ENCODE results near the gene SPPL3. TPM values are rescaled to one million over a fixed set of nuclear protein-coding genes. Genes with fewer than 3 reads are reported as not detected.
"Not testable (repeated sequence)": the region's sequence is repeated elsewhere in the genome, so short reads cannot be mapped to it uniquely, and the experiment has no call there.

Gene SPPL3
- 51.9 TPM for total RNA-seq
- polyA plus RNA-seq (ENCODE audit: insufficient read depth, low read depth, low replicate concordance): 23.8 TPM
- long read RNA-seq, donor 1, full-length matches to known transcripts: 12 of 12 reads
- long read RNA-seq, donor 1, partial matches to known transcripts: 0 of 12 reads
- long read RNA-seq, donor 1, other reads (novel, unspliced or antisense): 0 of 12 reads
- long read RNA-seq, donor 2, full-length matches to known transcripts: 17 of 17 reads
- long read RNA-seq, donor 2, partial matches to known transcripts: 0 of 17 reads
- long read RNA-seq, donor 2, other reads (novel, unspliced or antisense): 0 of 17 reads
- long read RNA-seq, donor 3, full-length matches to known transcripts: 18 of 18 reads
- long read RNA-seq, donor 3, partial matches to known transcripts: 0 of 18 reads
- long read RNA-seq, donor 3, other reads (novel, unspliced or antisense): 0 of 18 reads
- long read RNA-seq, donor 4, full-length matches to known transcripts: 8 of 8 reads
- long read RNA-seq, donor 4, partial matches to known transcripts: 0 of 8 reads
- long read RNA-seq, donor 4, other reads (novel, unspliced or antisense): 0 of 8 reads
- long read RNA-seq, donor 5, full-length matches to known transcripts: 2 of 2 reads
- long read RNA-seq, donor 5, partial matches to known transcripts: 0 of 2 reads
- long read RNA-seq, donor 5, other reads (novel, unspliced or antisense): 0 of 2 reads
- long read RNA-seq, donor 6, full-length matches to known transcripts: 3 of 3 reads
- long read RNA-seq, donor 6, partial matches to known transcripts: 0 of 3 reads
- long read RNA-seq, donor 6, other reads (novel, unspliced or antisense): 0 of 3 reads
- long read RNA-seq, donor 7, full-length matches to known transcripts: 73 of 92 reads
- long read RNA-seq, donor 7, partial matches to known transcripts: 6 of 92 reads
- long read RNA-seq, donor 7, other reads (novel, unspliced or antisense): 13 of 92 reads
- long read RNA-seq, donor 8, full-length matches to known transcripts: 17 of 17 reads
- long read RNA-seq, donor 8, partial matches to known transcripts: 0 of 17 reads
- long read RNA-seq, donor 8, other reads (novel, unspliced or antisense): 0 of 17 reads
- long read RNA-seq, donor 9, full-length matches to known transcripts: 5 of 5 reads
- long read RNA-seq, donor 9, partial matches to known transcripts: 0 of 5 reads
- long read RNA-seq, donor 9, other reads (novel, unspliced or antisense): 0 of 5 reads
- long read RNA-seq, donor 10, full-length matches to known transcripts: 13 of 13 reads
- long read RNA-seq, donor 10, partial matches to known transcripts: 0 of 13 reads
- long read RNA-seq, donor 10, other reads (novel, unspliced or antisense): 0 of 13 reads

DNA sequence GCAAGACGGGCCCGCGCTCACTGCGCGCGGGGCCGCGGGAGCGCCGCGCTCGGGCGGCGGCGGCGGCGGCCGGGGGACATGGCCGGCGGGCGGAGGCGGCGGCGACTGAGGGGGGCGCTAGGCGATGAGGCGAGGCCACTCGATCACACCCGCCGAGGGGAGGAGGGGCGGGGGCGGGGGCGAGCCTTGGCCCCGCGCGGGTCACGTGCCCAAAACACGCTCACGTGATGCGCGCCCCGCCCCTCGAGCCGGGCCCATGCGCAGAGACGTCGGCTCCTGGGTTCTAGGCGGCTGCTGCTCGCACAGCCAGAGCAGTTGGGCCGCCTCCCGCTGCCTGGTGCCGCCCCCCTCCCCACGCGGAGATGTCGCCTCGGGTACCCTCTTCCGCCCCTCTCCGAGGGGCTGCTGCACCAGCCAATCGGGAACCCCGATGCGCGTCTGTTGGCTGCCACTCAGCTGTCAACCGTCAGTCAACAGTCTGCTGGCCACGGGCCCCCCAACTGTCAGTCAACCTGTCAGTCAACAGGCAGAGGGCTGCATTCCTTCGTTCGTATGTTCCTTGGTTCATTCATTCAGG lies at the start of gene SPPL3:
Gene SPPL3, minus strand, starts transcription at position 162 of the 577 bp plus-strand sequence. CDS start 491 bp downstream, outside the sequence.
- FAIRE-seq: no peak
- Histone ChIP-seq H3K9me3 (ENCODE audit: control insufficient read depth in 2 of 3, insufficient read depth in 1 of 3, low read length in 3 of 3) (no peaks in the 10 kb centered on the region), H3K4me1 (ENCODE audit: control insufficient read depth in 2 of 3, insufficient read depth in 2 of 3, low read depth in 1 of 3, low read length in 3 of 3) (peaks cover 0 to 14% (median 3%) of the 10 kb centered on the region in 3 donors), H3K27me3 (ENCODE audit: control insufficient read depth, insufficient read depth, low read length) (no peaks in the 10 kb centered on the region), H3K4me3 (ENCODE audit: low read length in 3 of 3) (peak within 1 kb of the TSS; percentile 72 to 89 (median 80)), H3K9ac (ENCODE audit: low read length in 3 of 3) (peak within 1 kb of the TSS; percentile 58 to 65 (median 60)), H3K36me3 (ENCODE audit: control insufficient read depth in 2 of 3, insufficient read depth in 3 of 3, low read length in 3 of 3) (no peaks in the 10 kb centered on the region), H3K27ac (ENCODE audit: low read depth in 2 of 2, low read length in 2 of 2) (peak within 1 kb of the TSS; percentile 85 to 89)
- intact Hi-C loops (cut with DNase I): no loop called here
- TF ChIP-seq, protein P1, sequence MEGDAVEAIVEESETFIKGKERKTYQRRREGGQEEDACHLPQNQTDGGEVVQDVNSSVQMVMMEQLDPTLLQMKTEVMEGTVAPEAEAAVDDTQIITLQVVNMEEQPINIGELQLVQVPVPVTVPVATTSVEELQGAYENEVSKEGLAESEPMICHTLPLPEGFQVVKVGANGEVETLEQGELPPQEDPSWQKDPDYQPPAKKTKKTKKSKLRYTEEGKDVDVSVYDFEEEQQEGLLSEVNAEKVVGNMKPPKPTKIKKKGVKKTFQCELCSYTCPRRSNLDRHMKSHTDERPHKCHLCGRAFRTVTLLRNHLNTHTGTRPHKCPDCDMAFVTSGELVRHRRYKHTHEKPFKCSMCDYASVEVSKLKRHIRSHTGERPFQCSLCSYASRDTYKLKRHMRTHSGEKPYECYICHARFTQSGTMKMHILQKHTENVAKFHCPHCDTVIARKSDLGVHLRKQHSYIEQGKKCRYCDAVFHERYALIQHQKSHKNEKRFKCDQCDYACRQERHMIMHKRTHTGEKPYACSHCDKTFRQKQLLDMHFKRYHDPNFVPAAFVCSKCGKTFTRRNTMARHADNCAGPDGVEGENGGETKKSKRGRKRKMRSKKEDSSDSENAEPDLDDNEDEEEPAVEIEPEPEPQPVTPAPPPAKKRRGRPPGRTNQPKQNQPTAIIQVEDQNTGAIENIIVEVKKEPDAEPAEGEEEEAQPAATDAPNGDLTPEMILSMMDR (IDR thresholded peaks at IDR 0.05; ENCODE audit: borderline replicate concordance, extremely low read depth, insufficient read depth): peak; percentile 14
- peak; percentile 94 to 98 (median 96) for DNase-seq

GRCh38 chr12:120950807-120951206 lies 46.6 kb upstream of the SPPL3 start:
- Histone ChIP-seq H3K9me3 (ENCODE audit: control insufficient read depth in 2 of 3, insufficient read depth in 1 of 3, low read length in 3 of 3) (peaks cover 0 to 3% (median 0%) of the 10 kb centered on the region in 3 donors), H3K4me3 (ENCODE audit: low read length in 3 of 3) (no peak overlapping the region), H3K27ac (ENCODE audit: low read depth in 2 of 2, low read length in 2 of 2) (no peak overlapping the region), H3K9ac (ENCODE audit: low read length in 3 of 3) (no peak overlapping the region), H3K36me3 (ENCODE audit: control insufficient read depth in 2 of 3, insufficient read depth in 3 of 3, low read length in 3 of 3) (no peaks in the 10 kb centered on the region), H3K27me3 (ENCODE audit: control insufficient read depth, insufficient read depth, low read length) (no peaks in the 10 kb centered on the region), H3K4me1 (ENCODE audit: control insufficient read depth in 2 of 3, insufficient read depth in 2 of 3, low read depth in 1 of 3, low read length in 3 of 3) (no peaks in the 10 kb centered on the region)
- FAIRE-seq: no peak
- intact Hi-C loops (cut with DNase I): no loop called here
- TF ChIP-seq, protein P1 (IDR thresholded peaks at IDR 0.05; ENCODE audit: borderline replicate concordance, extremely low read depth, insufficient read depth): no peak
- DNase-seq: no peak

DNA sequence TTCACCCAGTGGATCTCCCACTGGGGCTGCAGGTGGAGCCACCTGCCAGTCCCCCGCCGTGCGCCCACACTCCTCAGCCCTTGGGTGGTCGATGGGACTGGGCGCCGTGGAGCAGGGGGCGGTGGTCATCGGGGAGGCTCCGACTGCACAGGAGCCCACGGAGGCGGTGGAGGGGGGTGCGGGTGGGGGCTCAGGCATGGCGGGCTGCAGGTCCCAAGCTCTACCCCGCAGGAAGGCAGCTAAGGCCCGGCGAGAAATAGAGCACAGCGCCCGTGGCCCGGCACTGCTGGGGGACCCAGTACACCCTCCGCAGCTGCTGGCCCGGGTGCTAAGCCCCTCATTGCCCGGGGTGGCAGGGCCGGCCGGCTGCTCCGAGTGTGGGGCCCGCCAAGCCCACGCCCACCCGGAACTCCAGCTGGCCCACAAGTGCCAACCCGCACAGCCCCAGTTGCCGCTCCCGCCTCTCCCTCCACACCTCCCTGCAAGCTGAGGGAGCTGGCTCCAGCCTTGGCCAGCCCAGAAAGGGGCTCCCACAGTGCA lies 46.2 kb upstream of the SPPL3 start:
- H3K9me3 ChIP-seq (ENCODE audit: control insufficient read depth in 2 of 3, insufficient read depth in 1 of 3, low read length in 3 of 3); FAIRE-seq; DNase-seq; H3K4me1 ChIP-seq (ENCODE audit: control insufficient read depth in 2 of 3, insufficient read depth in 2 of 3, low read depth in 1 of 3, low read length in 3 of 3); H3K36me3 ChIP-seq (ENCODE audit: control insufficient read depth in 2 of 3, insufficient read depth in 3 of 3, low read length in 3 of 3); intact Hi-C loops (cut with DNase I); H3K4me3 ChIP-seq (ENCODE audit: low read length in 3 of 3); H3K27me3 ChIP-seq (ENCODE audit: control insufficient read depth, insufficient read depth, low read length); H3K9ac ChIP-seq (ENCODE audit: low read length in 3 of 3); H3K27ac ChIP-seq (ENCODE audit: low read depth in 2 of 2, low read length in 2 of 2): not testable (repeated sequence)

DNA sequence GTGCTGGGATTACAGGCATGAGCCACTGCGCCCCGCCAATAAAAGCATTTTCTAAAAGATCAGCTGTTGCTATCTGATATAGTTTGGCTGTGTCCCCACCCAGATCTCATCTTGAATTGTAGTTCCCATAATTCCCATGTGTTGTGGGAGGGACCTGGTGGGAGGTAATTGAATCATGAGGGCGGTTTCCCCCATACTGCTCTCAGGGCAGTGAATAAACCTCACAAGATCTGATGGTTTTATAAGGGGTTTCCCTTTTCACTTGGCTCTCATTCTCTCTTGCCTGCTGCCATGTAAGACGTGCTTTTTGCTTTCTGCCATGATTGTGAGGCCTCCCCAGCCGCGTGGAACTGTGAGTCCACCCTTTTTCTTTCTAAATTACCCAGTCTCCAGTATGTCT lies 41.4 kb upstream of the SPPL3 start:
- intact Hi-C loops (cut with DNase I); FAIRE-seq; H3K36me3 ChIP-seq (ENCODE audit: control insufficient read depth in 2 of 3, insufficient read depth in 3 of 3, low read length in 3 of 3): not testable (repeated sequence)

More for the DNA sequence above, 41.4 kb upstream of the SPPL3 start:
- not testable (repeated sequence) for H3K4me3 ChIP-seq (ENCODE audit: low read length in 3 of 3); H3K27me3 ChIP-seq (ENCODE audit: control insufficient read depth, insufficient read depth, low read length); H3K27ac ChIP-seq (ENCODE audit: low read depth in 2 of 2, low read length in 2 of 2); H3K9me3 ChIP-seq (ENCODE audit: control insufficient read depth in 2 of 3, insufficient read depth in 1 of 3, low read length in 3 of 3); H3K9ac ChIP-seq (ENCODE audit: low read length in 3 of 3); DNase-seq; H3K4me1 ChIP-seq (ENCODE audit: control insufficient read depth in 2 of 3, insufficient read depth in 2 of 3, low read depth in 1 of 3, low read length in 3 of 3)

All from kidney (tissue), 22 donors.